Right lung (tissue), 5 donors: Measurements from ENCODE around the gene CUL3. TPM values are rescaled to one million over a fixed set of nuclear protein-coding genes. Genes with fewer than 3 reads are reported as not detected.
"Not testable (repeated sequence)": the region's sequence is repeated elsewhere in the genome, so short reads cannot be mapped to it uniquely, and the experiment has no call there.

Experiments used
- DNase-seq, 2 donors: peaks; one replicate each; pipeline ENCODE4 v3.0.0-alpha.2; 2013
- polyA plus RNA-seq, 5 donors: library from polyadenylated mRNA; unstranded; fragments of 120-200 nt; gene quantifications; one replicate each; pipeline versions ENCODE4 v1.2.1 to v1.2.3, GENCODE V29; 2013; ENCODE audit warnings: inconsistent platforms in 1 of 5, low replicate concordance in 1 of 5; ENCODE audit not compliant: insufficient read length in 5 of 5, insufficient read depth in 1 of 5

CUL3 gene
- polyA plus RNA-seq, 5 donors: 83.7 to 108 (median 99.7) TPM

- DNase-seq: no peak
Measured at GRCh38 chr2:224546926-224547325, 38.2 kb downstream of the CUL3 start.

GRCh38 chr2:224545884-224546644 is 39.1 kb downstream of the CUL3 start:
- DNase-seq: no peak

GRCh38 chr2:224543939-224544338 is 41.2 kb downstream of the CUL3 start:
- DNase-seq: no peak

GRCh38 chr2:224538561-224539138 is 46.5 kb downstream of the CUL3 start:
- peak; percentile 32 to 38 for DNase-seq

GRCh38 chr2:224532931-224533330 is 52.2 kb downstream of the CUL3 start:
- DNase-seq: no peak

GRCh38 chr2:224532441-224532840 is 52.7 kb downstream of the CUL3 start:
- DNase-seq: no peak

GRCh38 chr2:224528171-224528570 is 57.0 kb downstream of the CUL3 start:
- no peak for DNase-seq

- no peak for DNase-seq
Measured at GRCh38 chr2:224525774-224526173, 59.4 kb downstream of the CUL3 start.

GRCh38 chr2:224524657-224525056 is 60.5 kb downstream of the CUL3 start:
- no peak for DNase-seq

- no peak for DNase-seq
Measured at GRCh38 chr2:224523626-224524577, 61.3 kb downstream of the CUL3 start.

GRCh38 chr2:224522483-224522882 is 62.7 kb downstream of the CUL3 start:
- DNase-seq: not testable (repeated sequence)

- DNase-seq: peak in 1 of 2 donors; percentile 24
Measured at GRCh38 chr2:224520064-224520463, 65.1 kb downstream of the CUL3 start.

GRCh38 chr2:224518806-224519580 is 66.2 kb downstream of the CUL3 start:
- DNase-seq: no peak

GRCh38 chr2:224517963-224518362 is 67.2 kb downstream of the CUL3 start:
- no peak for DNase-seq

- not testable (repeated sequence) for DNase-seq
Measured at GRCh38 chr2:224516393-224516792, 68.8 kb downstream of the CUL3 start.

- DNase-seq: no peak
Measured at GRCh38 chr2:224513991-224514390, 71.2 kb downstream of the CUL3 start.

GRCh38 chr2:224507789-224508188 is 77.4 kb downstream of the CUL3 start:
- no peak for DNase-seq

- no peak for DNase-seq
Measured at GRCh38 chr2:224506494-224506893, 78.7 kb downstream of the CUL3 start.

GRCh38 chr2:224498991-224499390 is 86.2 kb downstream of the CUL3 start:
- DNase-seq: no peak

GRCh38 chr2:224492531-224492930 is 92.6 kb downstream of the CUL3 start:
- DNase-seq: no peak

GRCh38 chr2:224487940-224488339 is 97.2 kb downstream of the CUL3 start:
- not testable (repeated sequence) for DNase-seq
